GM21381 (cell line): ENCODE results near the gene DLD.
"Not testable (repeated sequence)": the region's sequence is repeated elsewhere in the genome, so short reads cannot be mapped to it uniquely, and the experiment has no call there.

Experiments
- ATAC-seq: cut with Tn5 transposase; IDR thresholded peaks from one replicate; pipeline ENCODE4 v1.9.1; 2021; ENCODE audit warnings: mild to moderate bottlenecking, moderate library complexity; ENCODE audit not compliant: unreplicated experiment

Gene DLD

GRCh38 chr7:107914831-107915230 lies 23.8 kb downstream of the DLD start:
- no peak for ATAC-seq

DNA sequence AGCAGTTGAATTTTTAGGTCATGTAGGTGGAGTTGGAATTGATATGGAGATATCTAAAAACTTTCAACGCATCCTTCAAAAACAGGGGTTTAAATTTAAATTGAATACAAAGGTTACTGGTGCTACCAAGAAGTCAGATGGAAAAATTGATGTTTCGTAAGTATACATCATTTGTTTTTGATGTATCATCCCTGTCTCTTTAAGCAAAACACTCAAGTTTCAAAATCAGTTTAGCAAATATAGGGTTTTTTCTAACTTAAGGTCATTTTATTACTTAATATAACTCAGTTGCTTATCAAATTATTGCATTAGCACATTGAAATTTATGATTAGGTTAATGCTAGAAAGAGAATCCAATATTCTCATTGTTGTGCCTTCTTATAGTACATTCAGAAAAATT lies 24.6 kb downstream of the DLD start:
- ATAC-seq: no peak

GRCh38 chr7:107917763-107918651 lies 27.0 kb downstream of the DLD start:
- ATAC-seq: peak; percentile 80

DNA sequence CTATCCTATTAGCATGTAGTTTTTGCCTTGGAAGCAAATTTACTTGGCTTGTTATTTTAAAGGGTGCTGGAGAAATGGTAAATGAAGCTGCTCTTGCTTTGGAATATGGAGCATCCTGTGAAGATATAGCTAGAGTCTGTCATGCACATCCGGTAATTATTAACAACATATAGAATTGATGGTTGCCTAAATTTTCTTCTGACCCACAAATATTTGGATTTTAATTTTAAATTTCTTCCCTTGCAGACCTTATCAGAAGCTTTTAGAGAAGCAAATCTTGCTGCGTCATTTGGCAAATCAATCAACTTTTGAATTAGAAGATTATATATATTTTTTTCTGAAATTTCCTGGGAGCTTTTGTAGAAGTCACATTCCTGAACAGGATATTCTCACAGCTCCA lies 28.0 kb downstream of the DLD start:
- no peak for ATAC-seq

DNA sequence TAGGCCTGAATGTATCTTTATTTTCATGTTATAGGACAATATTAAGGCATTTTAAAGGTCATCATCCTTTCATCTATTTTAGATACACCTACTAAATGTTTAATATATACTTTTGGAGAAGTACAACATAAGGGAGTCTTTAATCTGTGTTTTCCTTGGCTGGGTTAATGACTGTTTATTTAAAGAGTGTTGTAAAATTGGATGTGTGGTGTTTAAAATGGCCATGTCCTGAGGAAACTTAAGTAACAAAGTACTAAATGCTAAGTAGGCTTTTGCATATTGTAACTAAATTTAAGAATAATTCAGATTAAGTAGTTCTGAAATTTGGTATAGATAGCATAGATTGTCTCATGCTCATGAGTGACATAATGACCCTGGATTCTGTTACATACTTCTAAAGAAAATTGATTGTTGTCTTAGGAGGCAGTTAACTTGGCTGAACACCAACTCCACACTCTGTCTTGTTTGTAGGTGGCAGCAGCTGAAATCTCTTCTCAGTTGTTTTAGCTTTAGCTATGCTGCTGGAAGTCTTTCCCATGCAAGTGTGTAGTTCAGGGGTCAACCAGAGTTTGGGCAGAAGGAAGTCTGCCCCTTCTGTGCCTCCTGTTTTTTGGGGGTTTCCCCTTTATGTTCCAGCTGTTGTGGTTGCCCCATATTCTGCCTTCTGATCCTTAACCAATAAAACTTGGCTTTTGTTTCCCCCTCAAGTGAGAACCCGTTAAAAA lies 29.2 kb downstream of the DLD start:
- no peak for ATAC-seq

DNA sequence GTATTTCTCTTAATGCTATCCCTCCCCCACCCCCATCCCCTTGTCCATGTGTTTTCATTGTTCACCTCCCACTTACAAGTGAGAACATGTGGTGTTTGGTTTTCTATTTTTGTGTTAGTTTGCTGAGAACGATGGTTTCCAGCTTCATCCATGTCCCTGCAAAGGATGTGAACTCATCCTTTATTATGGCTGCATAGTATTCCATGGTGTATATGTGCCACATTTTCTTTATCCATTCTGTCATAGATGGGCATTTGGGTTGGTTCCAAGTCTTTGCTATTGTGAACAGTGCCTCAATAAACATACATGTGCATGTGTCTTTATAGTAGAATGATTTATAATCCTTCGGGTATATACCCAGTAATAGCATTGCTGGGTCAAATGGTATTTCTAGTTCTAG lies 30.8 kb downstream of the DLD start:
- not testable (repeated sequence) for ATAC-seq

- ATAC-seq: no peak
Measured at GRCh38 chr7:107922886-107923285, 31.9 kb downstream of the DLD start.

GRCh38 chr7:107924841-107925504 lies 34.0 kb downstream of the DLD start:
- ATAC-seq: peak; percentile 90

DNA sequence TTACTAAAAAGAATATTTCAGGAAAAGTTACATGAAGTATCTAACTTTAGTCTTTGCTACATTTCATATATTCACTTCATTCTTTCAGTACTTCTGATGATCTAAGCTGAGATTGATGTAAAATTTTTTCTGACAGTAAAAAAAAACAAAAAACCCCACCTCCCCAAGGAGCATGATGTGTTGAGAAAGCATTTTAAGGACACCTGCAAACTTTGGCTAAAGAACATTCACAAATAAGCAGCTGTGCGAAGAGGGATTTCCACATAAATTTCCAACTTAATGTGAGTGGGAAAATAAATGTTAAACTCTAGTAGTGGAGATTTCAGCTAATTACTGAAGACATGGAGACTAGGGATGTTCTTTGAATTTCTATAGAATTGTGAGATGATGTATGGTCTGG lies 35.5 kb downstream of the DLD start:
- ATAC-seq: no peak

DNA sequence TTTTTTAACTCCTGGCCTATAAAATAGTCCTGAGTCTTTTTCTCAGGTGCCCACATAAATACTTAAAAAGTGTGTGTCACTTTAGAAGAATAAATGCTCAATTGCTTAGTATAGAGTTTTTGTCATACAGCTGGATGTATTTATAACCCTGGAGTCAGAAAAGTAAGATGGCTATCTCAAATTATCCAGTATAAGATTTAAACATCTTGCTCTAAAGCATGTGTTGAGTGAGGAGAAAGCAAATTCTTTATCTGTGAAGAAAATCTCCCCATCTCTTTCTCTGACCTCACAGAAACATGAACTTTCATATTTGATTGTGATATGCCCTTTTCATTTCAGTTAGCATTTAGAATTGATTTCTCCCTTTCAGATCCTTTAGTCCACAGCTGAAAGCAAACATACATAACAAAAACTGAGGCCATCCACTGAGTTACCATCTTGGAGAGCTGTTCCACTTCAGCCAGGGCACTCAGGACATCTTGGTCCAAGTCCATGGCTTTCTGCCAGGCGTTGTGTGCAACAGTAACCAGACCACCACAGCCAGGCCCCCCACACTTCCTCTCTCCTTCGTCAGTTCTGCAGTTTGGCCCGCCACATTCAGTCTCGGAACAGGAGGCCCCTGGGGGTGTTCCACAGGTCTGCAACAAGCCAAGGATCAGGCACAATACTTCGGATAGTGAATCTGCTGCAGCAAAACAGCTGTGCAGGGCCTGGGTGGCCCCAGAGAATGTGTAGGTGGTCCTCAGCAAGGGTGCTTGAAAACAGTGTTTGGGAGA lies 40.9 kb downstream of the DLD start:
- ATAC-seq: no peak

- no peak for ATAC-seq
Measured at GRCh38 chr7:107932805-107933204, 41.8 kb downstream of the DLD start.

DNA sequence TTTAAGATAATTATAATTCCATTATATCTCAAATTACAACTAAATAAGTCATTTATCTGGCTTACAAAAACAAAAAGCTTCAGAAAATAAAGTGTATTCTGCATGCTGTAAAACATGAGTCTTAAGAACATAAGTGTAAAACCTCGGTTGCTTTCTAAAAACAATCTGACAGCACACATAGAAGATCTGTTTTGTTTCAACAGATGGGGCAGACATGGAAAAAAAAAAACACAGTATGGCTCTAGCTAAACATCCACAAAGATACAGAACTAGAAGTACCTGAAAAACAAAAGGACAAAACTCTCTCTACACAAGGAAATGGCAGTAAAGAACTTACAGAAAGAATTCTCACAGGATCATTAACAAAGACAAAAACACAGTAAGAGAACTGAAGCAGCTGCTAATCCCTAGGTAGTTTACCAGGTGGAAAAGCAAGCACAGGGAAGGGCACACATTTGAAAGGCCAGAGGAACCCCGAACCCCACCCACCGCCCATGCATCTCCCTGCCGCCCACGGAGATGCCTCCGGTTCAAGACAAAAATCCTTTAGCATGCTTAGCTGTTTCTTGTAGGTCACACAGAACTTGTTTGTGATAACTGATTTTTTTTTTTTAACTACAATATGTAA lies 42.5 kb downstream of the DLD start:
- ATAC-seq: no peak

DNA sequence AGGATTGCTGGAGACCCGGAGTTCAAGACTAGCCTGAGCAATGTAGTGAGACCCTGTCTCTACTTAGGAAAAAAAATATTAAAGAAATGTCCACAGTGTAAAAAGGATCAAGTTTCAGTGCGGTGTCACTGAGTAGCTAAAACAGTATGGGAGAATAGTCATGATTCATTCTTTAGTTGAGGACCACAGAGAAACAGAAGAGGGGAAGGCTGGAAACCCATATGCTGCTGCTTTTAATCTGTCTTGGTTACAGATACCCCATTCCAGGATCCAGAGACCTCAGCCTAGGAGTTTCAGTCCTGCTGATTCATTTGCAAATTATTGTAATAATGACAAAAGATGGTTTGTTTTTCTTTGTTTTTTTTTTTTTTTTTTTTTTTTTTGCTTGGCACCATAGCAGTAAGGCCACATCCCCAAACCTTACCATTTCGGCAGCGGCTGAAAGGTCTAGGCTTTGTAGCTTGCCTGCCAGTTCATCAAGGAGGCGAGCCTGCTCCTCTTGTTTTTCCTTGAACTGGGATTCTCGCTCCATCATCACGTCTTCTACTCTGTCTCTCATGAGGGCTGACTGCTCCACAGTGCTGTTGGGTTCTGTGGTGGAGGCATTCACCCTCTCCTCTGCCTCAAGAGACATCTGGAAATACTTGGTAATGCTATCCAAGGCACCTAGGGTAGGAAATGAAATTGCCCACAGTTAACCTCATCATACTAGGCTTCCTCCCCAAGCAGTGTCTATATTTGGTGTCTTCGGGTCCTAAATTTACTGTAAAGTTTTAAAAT lies 44.2 kb downstream of the DLD start:
- ATAC-seq: no peak

DNA sequence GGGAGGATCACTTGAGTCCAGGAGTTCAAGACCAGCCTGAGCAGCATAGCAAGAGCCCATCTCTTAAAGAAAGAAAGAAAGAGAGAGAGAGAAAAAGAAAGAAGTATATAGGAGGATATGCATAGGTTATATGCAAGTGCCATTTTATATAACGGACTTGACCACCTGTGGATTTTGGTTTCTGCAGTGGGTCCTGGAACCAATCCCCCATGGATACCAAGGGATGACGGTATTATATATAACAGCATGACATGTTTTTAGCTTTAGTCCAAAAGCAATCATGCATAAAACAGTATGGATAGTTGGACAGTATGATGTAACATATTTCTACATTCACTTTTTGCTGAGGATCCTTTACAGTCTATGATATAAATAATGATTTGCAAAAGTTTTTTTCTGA lies 45.3 kb downstream of the DLD start:
- no peak for ATAC-seq

DNA sequence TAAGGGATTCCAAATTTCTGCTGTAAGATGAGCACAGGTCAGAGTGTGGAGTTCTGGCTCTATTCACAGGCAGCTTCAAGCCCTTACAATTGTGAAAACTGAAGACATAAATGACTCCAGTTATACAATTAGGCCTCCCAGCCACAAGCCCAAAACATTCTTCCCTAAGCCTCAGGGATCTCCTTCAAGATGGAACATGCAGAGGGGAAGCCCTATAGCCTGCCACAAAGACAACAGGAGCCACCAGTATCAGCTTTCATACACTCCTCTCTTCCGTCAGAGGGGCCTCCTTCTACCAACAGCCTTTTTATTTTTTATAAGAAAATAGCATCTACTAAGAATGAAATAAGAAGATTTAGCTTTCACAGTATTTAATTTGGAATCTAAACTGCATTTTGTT lies 46.5 kb downstream of the DLD start:
- no peak for ATAC-seq

- ATAC-seq: no peak
Measured at GRCh38 chr7:107938456-107939250, 47.7 kb downstream of the DLD start.

DNA sequence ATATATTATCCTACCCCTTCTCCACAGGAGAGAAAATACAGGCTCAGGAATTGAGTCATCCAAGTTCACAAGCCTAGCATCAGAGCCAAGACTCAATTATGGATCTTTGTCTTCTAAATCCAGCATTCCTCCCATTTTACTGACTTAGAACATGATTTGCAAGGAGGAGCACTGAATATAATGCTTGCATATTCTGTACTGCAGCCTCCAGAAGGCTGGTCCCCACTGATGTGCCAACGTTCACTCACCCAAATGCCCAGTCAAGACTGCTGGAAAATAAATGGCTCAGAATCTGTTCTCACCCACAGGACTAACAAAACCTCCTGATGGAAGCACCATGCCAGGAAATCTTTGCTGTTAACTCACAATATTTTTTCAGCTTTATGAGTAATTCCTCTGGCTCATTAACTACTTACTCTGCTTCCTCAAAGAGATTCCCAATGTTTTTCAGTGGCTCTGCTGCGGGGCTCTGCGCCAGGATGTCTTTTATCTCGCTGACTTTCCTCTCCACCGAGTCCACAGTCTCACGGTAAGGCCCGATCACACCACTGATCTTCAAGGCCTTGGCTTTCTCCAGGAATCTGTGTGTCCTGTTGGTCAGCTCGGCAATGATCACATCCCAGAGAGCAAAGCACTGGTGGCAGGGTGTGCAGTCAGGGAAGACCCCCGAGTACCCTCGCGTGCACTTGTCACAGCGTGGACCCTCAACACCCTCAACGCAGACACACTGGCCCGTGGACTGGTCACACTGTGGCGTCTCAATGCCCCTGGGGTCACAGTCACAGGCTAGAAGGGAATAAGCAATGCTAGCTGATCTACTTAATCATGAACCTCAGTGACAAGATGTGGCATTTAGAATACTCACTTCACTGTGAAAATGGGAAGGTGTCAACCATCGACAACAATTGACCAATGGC lies 48.8 kb downstream of the DLD start:
- ATAC-seq: no peak

DNA sequence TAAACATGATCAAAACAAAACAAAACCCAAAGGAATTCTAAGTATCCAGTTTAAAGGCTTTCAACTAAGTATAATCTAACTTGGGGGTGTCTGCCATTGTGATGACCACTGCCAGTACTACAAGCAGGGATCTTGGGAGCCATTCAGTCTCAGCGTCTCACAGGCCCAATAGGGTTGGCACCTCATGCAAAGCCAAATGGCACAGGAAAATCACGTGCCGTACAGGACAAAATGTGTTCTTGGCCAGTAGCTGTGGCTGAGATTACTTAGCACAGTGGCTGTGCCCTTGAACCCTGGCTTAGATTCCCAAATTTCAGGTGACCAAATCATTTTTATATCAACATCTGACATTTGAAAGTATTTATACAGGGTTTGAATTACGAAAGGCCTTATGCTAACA lies 50.0 kb downstream of the DLD start:
- no peak for ATAC-seq
